Lung (tissue), 12 donors: Measurements from ENCODE around the gene GRID1. TPM values are rescaled to one million over a fixed set of nuclear protein-coding genes. Genes with fewer than 3 reads are reported as not detected.

Source experiments
- ATAC-seq: fragments of 200-7000 bp; cut with Tn5 transposase; one replicate; pipeline ENCODE4 v1.9.1; 2020; ENCODE audit warnings: moderate number of reproducible peaks; ENCODE audit not compliant: insufficient read depth, low FRiP score
- DNase-seq, 3 donors: peaks; one replicate each; pipeline ENCODE4 v3.0.0-alpha.2; 2013 to 2017
- H3K27ac ChIP-seq, 2 donors: one replicate each; pipeline ENCODE4 v1.5.1; 2013; ENCODE audit warnings: mild to moderate bottlenecking in 2 of 2, moderate library complexity in 2 of 2, control low read depth in 1 of 2, inconsistent platforms in 1 of 2, low read depth in 1 of 2, low read length in 1 of 2
- H3K27me3 ChIP-seq, 3 donors: one replicate each; pipeline ENCODE4 v1.5.1; 2013; ENCODE audit warnings: low read length in 2 of 3; ENCODE audit not compliant: control insufficient read depth in 3 of 3, insufficient read depth in 3 of 3
- H3K36me3 ChIP-seq, 4 donors: one replicate each; pipeline ENCODE4 v1.5.1; 2013; ENCODE audit warnings: low read length in 4 of 4, mild to moderate bottlenecking in 1 of 4, moderate library complexity in 1 of 4; ENCODE audit not compliant: control insufficient read depth in 4 of 4, insufficient read depth in 4 of 4
- H3K4me1 ChIP-seq, 5 donors: one replicate each; pipeline ENCODE4 v1.5.1; 2013; ENCODE audit warnings: low read length in 5 of 5, mild to moderate bottlenecking in 2 of 5, moderate library complexity in 1 of 5; ENCODE audit not compliant: control insufficient read depth in 5 of 5, insufficient read depth in 5 of 5
- H3K4me3 ChIP-seq: one replicate; pipeline ENCODE4 v1.5.1; 2013; ENCODE audit warnings: mild to moderate bottlenecking, control low read depth, moderate library complexity
- H3K9ac ChIP-seq, 2 donors: one replicate each; pipeline ENCODE4 v1.5.1; 2013; ENCODE audit warnings: low read length in 2 of 2, control low read depth in 1 of 2; ENCODE audit not compliant: insufficient read depth in 1 of 2
- H3K9me3 ChIP-seq, 4 donors: one replicate each; pipeline ENCODE4 v1.5.1; 2013; ENCODE audit warnings: low read length in 3 of 4, mild to moderate bottlenecking in 1 of 4, moderate library complexity in 1 of 4; ENCODE audit not compliant: control insufficient read depth in 4 of 4, insufficient read depth in 3 of 4
- CTCF ChIP-seq: IDR thresholded peaks from 2 replicates; pipeline ENCODE4 v1.5.1; 2012; ENCODE audit warnings: mild to moderate bottlenecking; ENCODE audit errors: control extremely low read depth, extremely low read depth
- WGBS, 2 donors: extraction: QIAGEN DNeasy Blood & Tissue Kit; methylation state at CpG; one replicate each; pipeline ENCODE4 v1.1.7; 2013; 5-methylcytosine and 5-hydroxymethylcytosine counted together
- polyA plus RNA-seq, 2 donors: library from polyadenylated mRNA; stranded (reverse); fragments of 200-250 nt; gene quantifications; one replicate each; pipeline ENCODE4 v1.2.1, GENCODE V29; 2013
- total RNA-seq, 2 donors: library from RNA; depleted of rRNA in 1 of 2; stranded (reverse); fragments of >200 nt in 1 of 2; gene quantifications; one replicate each; pipeline ENCODE4 v1.2.1, GENCODE V29; 2014 to 2021
- donor health status: control.
- donor health status: control.
- donor health status: Bipolar disorder and iron deficiency.
- donor health status: healthy.
- donor health status: DM: yes; HTN: yes; CAD: no.

The GRID1 gene
- total and polyA plus RNA-seq, 4 donors: 1.1 to 3.6 (median 2.2) TPM

- no peak for DNase-seq
- ATAC-seq: no peak
- no peak overlapping the region for H3K9ac ChIP-seq
- no peaks in the 10 kb centered on the region for H3K9me3 ChIP-seq
- no peak for TF ChIP-seq CTCF
- H3K4me3 ChIP-seq: no peak overlapping the region
- peaks cover 0 to 4% (median 0%) of the 10 kb centered on the region in 3 donors for H3K27me3 ChIP-seq
- H3K4me1 ChIP-seq: no peaks in the 10 kb centered on the region
- H3K36me3 ChIP-seq: no peaks in the 10 kb centered on the region
- 80 to 89% methylated on average over 9 of the region's 9 CpGs for WGBS, 2 donors
- no peak overlapping the region for H3K27ac ChIP-seq
Measured at GRCh38 chr10:86204421-86205305, 161.9 kb downstream of the GRID1 start.

GRCh38 chr10:86203162-86203905, 163.3 kb downstream of the GRID1 start:
- WGBS, 2 donors: 55 to 58% methylated on average over 11 of the region's 11 CpGs
- Histone ChIP-seq H3K4me1 (no peaks in the 10 kb centered on the region), H3K9me3 (no peaks in the 10 kb centered on the region), H3K36me3 (no peaks in the 10 kb centered on the region), H3K4me3 (no peak overlapping the region), H3K27me3 (no peaks in the 10 kb centered on the region), H3K27ac (no peak overlapping the region), H3K9ac (no peak overlapping the region)
- DNase-seq: peak; percentile 36 to 76 (median 57)
- no peak for TF ChIP-seq CTCF
- no peak for ATAC-seq

- WGBS, 2 donors: 93 to 94% methylated on average over 5 of the region's 5 CpGs
- Histone ChIP-seq H3K9ac (no peak overlapping the region), H3K9me3 (no peaks in the 10 kb centered on the region), H3K4me1 (no peaks in the 10 kb centered on the region), H3K4me3 (no peak overlapping the region), H3K27me3 (no peaks in the 10 kb centered on the region), H3K36me3 (no peaks in the 10 kb centered on the region), H3K27ac (no peak overlapping the region)
- TF ChIP-seq CTCF: no peak
- no peak for ATAC-seq
- no peak for DNase-seq
Measured at GRCh38 chr10:86202226-86202735, 164.3 kb downstream of the GRID1 start.
